PFSK-1 (cell line): ENCODE data around the gene ZXDC.

Experiments used
- FOXP2 ChIP-seq: optimal IDR thresholded peaks from 2 replicates; pipeline ENCODE3; 2011; ENCODE audit warnings: borderline replicate concordance, control low read depth, inconsistent platforms; ENCODE audit not compliant: insufficient read depth; ENCODE audit errors: extremely low read length, extremely low read depth
- POLR2AphosphoS5 ChIP-seq: IDR thresholded peaks from 2 replicates; pipeline ENCODE4 v1.6.1; 2012; ENCODE audit warnings: low read depth, mild to moderate bottlenecking, control low read depth, low read length, moderate library complexity
- SIN3A ChIP-seq: IDR thresholded peaks from 2 replicates; pipeline ENCODE4 v1.6.1; 2012; ENCODE audit warnings: mild to moderate bottlenecking, low read length, moderate library complexity, borderline replicate concordance; ENCODE audit not compliant: insufficient read depth
- TAF1 ChIP-seq: IDR thresholded peaks from 2 replicates; pipeline ENCODE4 v1.6.1; 2012; ENCODE audit warnings: low read length, control low read depth, borderline replicate concordance; ENCODE audit not compliant: insufficient read depth
- TF ChIP-seq, protein P1 (sequence below), 2 experiments: IDR thresholded peaks; 2 replicates each; pipeline versions ENCODE4 v1.6.1 to v1.8.0; 2011 to 2012; ENCODE audit warnings: low read depth in 2 of 2, low read length in 2 of 2, control low read depth in 1 of 2, inconsistent platforms in 1 of 2, mild to moderate bottlenecking in 1 of 2, moderate library complexity in 1 of 2; ENCODE audit not compliant: insufficient read depth in 1 of 2

Gene ZXDC

DNA sequence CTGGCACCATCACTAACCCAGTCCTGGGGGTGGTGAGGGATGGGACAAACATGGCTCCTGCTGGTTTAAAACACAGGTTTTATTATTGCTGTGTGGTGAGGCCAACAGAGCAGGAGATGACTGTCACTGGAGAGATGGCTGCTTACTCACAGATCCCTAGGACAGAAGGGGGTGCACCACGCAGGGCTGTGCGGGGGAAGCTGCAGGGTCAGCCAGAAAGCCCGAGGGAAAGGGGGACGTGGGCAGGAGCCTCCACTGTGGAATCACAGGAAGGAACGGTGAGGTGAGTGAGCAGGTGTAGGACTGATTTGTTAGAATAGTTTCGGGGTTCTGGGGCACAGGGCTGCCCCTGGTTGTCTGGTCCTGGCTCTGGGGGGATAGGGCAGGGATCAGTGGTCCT is 73.5 kb downstream of the ZXDC start:
- no peak for TF ChIP-seq POLR2AphosphoS5
- TF ChIP-seq FOXP2: no peak
- TF ChIP-seq, protein P1, sequence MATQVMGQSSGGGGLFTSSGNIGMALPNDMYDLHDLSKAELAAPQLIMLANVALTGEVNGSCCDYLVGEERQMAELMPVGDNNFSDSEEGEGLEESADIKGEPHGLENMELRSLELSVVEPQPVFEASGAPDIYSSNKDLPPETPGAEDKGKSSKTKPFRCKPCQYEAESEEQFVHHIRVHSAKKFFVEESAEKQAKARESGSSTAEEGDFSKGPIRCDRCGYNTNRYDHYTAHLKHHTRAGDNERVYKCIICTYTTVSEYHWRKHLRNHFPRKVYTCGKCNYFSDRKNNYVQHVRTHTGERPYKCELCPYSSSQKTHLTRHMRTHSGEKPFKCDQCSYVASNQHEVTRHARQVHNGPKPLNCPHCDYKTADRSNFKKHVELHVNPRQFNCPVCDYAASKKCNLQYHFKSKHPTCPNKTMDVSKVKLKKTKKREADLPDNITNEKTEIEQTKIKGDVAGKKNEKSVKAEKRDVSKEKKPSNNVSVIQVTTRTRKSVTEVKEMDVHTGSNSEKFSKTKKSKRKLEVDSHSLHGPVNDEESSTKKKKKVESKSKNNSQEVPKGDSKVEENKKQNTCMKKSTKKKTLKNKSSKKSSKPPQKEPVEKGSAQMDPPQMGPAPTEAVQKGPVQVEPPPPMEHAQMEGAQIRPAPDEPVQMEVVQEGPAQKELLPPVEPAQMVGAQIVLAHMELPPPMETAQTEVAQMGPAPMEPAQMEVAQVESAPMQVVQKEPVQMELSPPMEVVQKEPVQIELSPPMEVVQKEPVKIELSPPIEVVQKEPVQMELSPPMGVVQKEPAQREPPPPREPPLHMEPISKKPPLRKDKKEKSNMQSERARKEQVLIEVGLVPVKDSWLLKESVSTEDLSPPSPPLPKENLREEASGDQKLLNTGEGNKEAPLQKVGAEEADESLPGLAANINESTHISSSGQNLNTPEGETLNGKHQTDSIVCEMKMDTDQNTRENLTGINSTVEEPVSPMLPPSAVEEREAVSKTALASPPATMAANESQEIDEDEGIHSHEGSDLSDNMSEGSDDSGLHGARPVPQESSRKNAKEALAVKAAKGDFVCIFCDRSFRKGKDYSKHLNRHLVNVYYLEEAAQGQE (IDR thresholded peaks at IDR 0.05; ENCODE audit: insufficient read depth in 1 of 2, low read depth in 2 of 2, low read length in 2 of 2): no peak
- no peak for TF ChIP-seq SIN3A
- no peak for TF ChIP-seq TAF1

DNA sequence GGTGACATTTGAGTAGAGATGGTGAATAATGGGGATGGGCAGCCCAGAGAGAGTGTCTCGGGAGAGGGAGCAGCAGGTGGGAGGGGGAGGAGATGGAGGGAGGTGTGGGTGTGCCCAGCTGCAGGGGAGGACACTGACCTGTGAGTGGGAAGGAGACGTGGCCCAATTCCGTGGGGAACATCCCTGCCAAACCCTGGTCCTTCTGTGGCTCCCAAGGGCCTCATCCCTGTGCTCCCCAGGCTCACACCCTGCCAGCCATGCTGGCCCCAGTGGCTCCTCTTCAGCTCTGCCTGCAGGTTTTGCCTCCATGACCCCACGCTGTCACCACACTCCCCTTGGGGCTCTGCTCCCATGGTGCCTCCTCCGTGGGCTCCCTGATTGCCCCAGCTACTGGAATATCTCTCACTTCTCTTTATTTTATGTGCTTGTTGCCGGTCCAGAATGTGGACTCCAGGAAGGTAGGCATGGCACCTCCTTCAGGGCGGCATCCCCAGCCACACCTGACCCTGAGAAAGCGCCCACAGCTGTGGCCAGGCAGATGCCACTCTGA is 74.0 kb downstream of the ZXDC start:
- TF ChIP-seq SIN3A (no peak), TAF1 (no peak), POLR2AphosphoS5 (no peak), FOXP2 (no peak)
- TF ChIP-seq, protein P1 (IDR thresholded peaks at IDR 0.05; ENCODE audit: insufficient read depth in 1 of 2, low read depth in 2 of 2, low read length in 2 of 2): no peak

DNA sequence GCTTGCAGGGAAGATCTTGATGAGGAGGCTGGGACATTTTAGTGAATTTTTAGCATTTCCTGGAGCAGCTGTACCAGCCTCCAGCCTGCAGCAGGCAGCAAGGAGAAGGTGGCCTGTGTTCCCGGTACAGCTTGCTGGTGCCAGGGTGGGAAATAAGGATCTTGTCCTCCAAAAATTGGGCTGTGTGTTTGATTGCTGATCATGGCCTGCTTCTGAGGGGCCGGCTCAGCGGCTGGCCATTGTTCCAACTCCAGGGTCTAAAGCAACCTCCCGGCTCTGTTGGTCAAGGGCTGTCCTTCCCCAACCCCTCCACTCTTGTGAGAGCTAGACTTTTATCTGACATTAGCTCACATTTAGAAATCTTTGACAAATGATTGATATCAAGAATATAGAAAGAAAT is 75.9 kb downstream of the ZXDC start:
- no peak for TF ChIP-seq FOXP2
- no peak for TF ChIP-seq SIN3A
- no peak for TF ChIP-seq POLR2AphosphoS5
- TF ChIP-seq, protein P1 (IDR thresholded peaks at IDR 0.05; ENCODE audit: insufficient read depth in 1 of 2, low read depth in 2 of 2, low read length in 2 of 2): no peak
- TF ChIP-seq TAF1: no peak

DNA sequence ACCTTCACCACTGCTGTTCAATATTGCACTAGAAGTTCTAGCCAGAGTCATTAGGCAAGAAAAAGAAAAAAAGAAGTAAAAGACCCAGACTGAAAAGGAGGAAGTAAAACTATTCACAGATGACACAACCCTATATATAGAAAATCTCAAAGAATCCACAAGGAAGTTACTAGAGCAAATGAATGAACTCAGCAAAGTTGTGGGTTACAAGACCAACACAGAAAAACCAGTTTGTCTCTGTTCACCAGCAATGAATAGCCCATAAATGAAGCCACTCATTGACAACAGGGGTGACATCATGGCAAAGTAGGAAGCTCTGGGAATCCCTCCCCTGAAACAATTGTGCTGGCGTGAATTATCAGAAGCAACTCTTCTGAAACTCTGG is 76.3 kb downstream of the ZXDC start:
- TF ChIP-seq FOXP2 (no peak), SIN3A (no peak), TAF1 (no peak), POLR2AphosphoS5 (no peak)
- TF ChIP-seq, protein P1 (IDR thresholded peaks at IDR 0.05; ENCODE audit: insufficient read depth in 1 of 2, low read depth in 2 of 2, low read length in 2 of 2): no peak
